ENCODE results near the gene FOXI3. TPM values are rescaled to one million over a fixed set of nuclear protein-coding genes. Genes with fewer than 3 reads are reported as not detected.

FOXI3 gene
- not detected in 2 replicates for total RNA-seq

DNA sequence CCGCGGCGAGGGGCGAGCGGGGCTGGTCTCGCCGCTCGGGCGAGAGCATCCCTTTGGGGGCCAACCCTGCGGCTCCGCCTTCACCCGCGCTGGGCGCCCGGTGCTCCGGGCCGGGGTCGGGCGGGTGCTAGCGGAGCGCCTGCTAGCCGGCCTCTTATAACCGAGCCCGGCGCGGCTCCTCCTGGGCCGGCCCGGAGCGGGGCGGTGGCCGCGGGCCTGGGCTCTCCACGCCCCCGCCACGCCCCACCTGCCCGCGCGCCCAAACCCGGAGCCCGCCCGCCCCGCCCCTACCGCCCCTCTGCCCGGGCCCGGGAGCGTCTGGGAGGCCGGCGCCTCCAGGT, at the start of gene FOXI3:
TSS of gene FOXI3 (minus strand) at position 129 of the 341 bp plus-strand sequence. CDS start 158 bp downstream, outside the sequence.

Small RNA genes within 50 kb of the gene (small RNA-seq; reads per million reads assigned to genes)
- not detected for gene RNU6-1007P

Other genes starting within 250 kb of the FOXI3 start
- gene EIF2AK3, start 174.8 kb upstream of the FOXI3 start, total RNA-seq, result 22.7 and 26.1 TPM in 2 replicates
- 6.2 and 8.8 TPM in 2 replicates for gene RPIA, start 239.0 kb upstream of the FOXI3 start, total RNA-seq